Loucy (cell line): ENCODE measurements around the gene CCDC6.

ENCODE experiments used
- H2AFZ ChIP-seq: fragments of 200-600 bp; sonication (generic); 2 replicates; pipeline ENCODE4 v1.6.0; 2016; ENCODE audit warnings: antibody characterized with exemption, mild to moderate bottlenecking, low read length, moderate library complexity
- H3F3A ChIP-seq: fragments of 200-600 bp; 2 replicates; pipeline ENCODE4 v1.6.0; 2016; ENCODE audit warnings: antibody characterized with exemption, low read depth, mild to moderate bottlenecking
- H3K27me3 ChIP-seq: fragments of 200-600 bp; sonication (generic); 2 replicates; pipeline ENCODE4 v1.6.1; 2014; ENCODE audit warnings: low read length, mild to moderate bottlenecking; ENCODE audit not compliant: insufficient read depth, poor library complexity, severe bottlenecking
- H3K36me3 ChIP-seq: fragments of 200-600 bp; sonication (generic); 2 replicates; pipeline ENCODE4 v1.6.1; 2016; ENCODE audit warnings: low read length; ENCODE audit not compliant: insufficient read depth
- H3K4me1 ChIP-seq: fragments of 200-600 bp; sonication (generic); 2 replicates; pipeline ENCODE4 v1.5.1; 2014; ENCODE audit warnings: low read length, mild to moderate bottlenecking; ENCODE audit not compliant: insufficient read depth, poor library complexity, severe bottlenecking
- H3K4me2 ChIP-seq: fragments of 200-600 bp; sonication (generic); 2 replicates; pipeline ENCODE4 v1.6.0; 2014; ENCODE audit warnings: antibody characterized with exemption, low read length, low read depth, mild to moderate bottlenecking; ENCODE audit not compliant: poor library complexity, severe bottlenecking
- H3K4me3 ChIP-seq: fragments of 200-600 bp; sonication (generic); 2 replicates; pipeline ENCODE4 v1.5.1; 2014; ENCODE audit warnings: low read length, mild to moderate bottlenecking, mixed read lengths; ENCODE audit not compliant: poor library complexity, severe bottlenecking
- H3K79me2 ChIP-seq: fragments of 200-600 bp; sonication (generic); 2 replicates; pipeline ENCODE4 v1.6.1; 2014; ENCODE audit warnings: low read length; ENCODE audit not compliant: insufficient read depth
- H3K9ac ChIP-seq: fragments of 200-600 bp; sonication (generic); 2 replicates; pipeline ENCODE4 v1.6.0; 2014; ENCODE audit warnings: mild to moderate bottlenecking, low read depth, low read length, moderate library complexity; ENCODE audit not compliant: poor library complexity, severe bottlenecking
- H3K9me2 ChIP-seq: fragments of 200-600 bp; sonication (generic); replicated peaks from 2 replicates; pipeline ENCODE4 v1.6.1; 2016; ENCODE audit warnings: low read depth, low read length, mixed read lengths
- H3K9me3 ChIP-seq: fragments of 200-600 bp; sonication (generic); 2 replicates; pipeline ENCODE4 v1.6.1; 2014; ENCODE audit warnings: mild to moderate bottlenecking, antibody characterized with exemption, low read length, low read depth; ENCODE audit not compliant: insufficient read depth
- H4K20me1 ChIP-seq: fragments of 200-600 bp; sonication (generic); 2 replicates; pipeline ENCODE4 v1.6.0; 2014; ENCODE audit warnings: antibody characterized with exemption, low read length, mild to moderate bottlenecking; ENCODE audit not compliant: insufficient read depth, poor library complexity, severe bottlenecking
- EZH2phosphoT487 ChIP-seq: fragments of 200-600 bp; IDR thresholded peaks from 2 replicates; pipeline ENCODE4 v1.6.1; 2018; ENCODE audit warnings: antibody characterized with exemption, mild to moderate bottlenecking, moderate library complexity, borderline replicate concordance
- TF ChIP-seq, protein P1 (sequence below): fragments of 200-600 bp; sonication (generic); conservative IDR thresholded peaks from 2 replicates; pipeline ENCODE4 v1.5.1; 2014; ENCODE audit warnings: mild to moderate bottlenecking, antibody characterized with exemption, low read length

Gene CCDC6

DNA sequence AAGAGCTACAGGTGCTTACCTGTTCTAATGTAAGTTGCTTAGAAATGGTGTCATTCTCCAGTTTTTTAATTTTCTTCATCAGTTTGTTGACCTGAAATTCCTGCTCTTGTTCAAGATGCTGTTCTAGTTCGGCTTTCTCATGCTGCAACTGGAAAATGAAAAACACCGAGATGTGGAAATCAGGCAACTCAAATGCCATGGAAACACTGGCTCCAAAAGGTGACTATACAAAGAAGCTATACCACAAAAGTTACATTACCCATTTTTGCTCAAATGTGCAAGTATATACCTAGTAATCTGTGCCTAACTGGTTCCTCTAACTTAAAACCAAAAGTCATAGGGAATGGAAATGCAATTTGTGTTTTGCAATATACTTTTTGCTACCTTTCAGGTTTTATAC, 73.8 kb downstream of the CCDC6 start:
- Histone ChIP-seq H3K4me1 (peaks cover 52% of the 10 kb centered on the region), H3K9me2 (no peaks in the 10 kb centered on the region), H3K9ac (peak overlapping the region; percentile 16), H3K36me3 (peaks cover 26% of the 10 kb centered on the region; the same call in 1 of the 2 replicates), H3F3A (no peaks in the 10 kb centered on the region), H4K20me1 (no peaks in the 10 kb centered on the region), H3K4me3 (peak overlapping the region; percentile 50), H3K4me2 (peak overlapping the region; percentile 63), H3K9me3 (no peaks in the 10 kb centered on the region), H3K27me3 (no peaks in the 10 kb centered on the region), H2AFZ (no peak overlapping the region), H3K79me2 (peaks cover 18% of the 10 kb centered on the region; the same call in 1 of the 2 replicates)
- TF ChIP-seq, protein P1, sequence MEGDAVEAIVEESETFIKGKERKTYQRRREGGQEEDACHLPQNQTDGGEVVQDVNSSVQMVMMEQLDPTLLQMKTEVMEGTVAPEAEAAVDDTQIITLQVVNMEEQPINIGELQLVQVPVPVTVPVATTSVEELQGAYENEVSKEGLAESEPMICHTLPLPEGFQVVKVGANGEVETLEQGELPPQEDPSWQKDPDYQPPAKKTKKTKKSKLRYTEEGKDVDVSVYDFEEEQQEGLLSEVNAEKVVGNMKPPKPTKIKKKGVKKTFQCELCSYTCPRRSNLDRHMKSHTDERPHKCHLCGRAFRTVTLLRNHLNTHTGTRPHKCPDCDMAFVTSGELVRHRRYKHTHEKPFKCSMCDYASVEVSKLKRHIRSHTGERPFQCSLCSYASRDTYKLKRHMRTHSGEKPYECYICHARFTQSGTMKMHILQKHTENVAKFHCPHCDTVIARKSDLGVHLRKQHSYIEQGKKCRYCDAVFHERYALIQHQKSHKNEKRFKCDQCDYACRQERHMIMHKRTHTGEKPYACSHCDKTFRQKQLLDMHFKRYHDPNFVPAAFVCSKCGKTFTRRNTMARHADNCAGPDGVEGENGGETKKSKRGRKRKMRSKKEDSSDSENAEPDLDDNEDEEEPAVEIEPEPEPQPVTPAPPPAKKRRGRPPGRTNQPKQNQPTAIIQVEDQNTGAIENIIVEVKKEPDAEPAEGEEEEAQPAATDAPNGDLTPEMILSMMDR, result no peak
- no peak for TF ChIP-seq EZH2phosphoT487

DNA sequence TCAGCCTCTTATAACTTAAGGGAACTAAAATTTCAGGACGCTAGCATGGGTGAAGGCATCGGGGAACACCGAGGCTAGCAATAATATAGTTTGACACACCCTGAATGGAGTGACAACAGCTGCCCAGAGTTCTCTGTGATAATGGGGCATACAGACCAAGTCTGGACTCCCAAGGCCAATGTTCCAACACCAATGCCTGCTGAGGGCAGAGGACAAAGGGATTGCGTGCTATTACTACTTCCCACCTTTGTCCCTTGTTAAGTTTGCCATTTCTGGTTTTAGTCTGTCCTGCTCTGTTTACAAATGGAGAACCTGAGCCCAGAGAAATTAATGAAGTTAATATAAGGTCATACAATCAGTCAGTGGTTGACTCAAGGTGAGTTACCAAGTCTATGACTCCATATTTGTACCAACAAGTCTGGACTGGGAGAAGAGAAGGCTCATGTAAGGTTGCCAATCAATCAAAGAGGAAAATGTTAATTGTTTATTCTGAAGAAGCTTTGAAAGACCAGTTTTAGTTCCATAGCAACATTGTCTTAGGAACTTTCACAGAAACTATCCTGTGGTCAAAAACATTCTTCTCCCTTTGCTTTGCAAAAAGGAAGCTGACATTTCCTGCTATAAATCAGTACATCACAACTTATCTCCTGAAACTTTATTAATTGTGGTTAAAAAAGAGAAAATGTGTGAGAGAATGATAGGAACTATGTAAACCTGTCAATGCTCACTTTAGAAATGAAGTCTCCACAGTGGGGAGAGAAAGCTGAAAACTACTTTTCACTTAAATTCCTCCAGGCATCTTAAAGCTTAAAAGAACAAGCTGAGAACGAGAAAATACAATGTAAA, 74.5 kb downstream of the CCDC6 start:
- Histone ChIP-seq H3K27me3 (no peaks in the 10 kb centered on the region), H3K36me3 (peaks cover 27% of the 10 kb centered on the region; the same call in 1 of the 2 replicates), H3K4me1 (peaks cover 52% of the 10 kb centered on the region), H2AFZ (no peak overlapping the region), H3F3A (no peaks in the 10 kb centered on the region), H4K20me1 (no peaks in the 10 kb centered on the region), H3K9me2 (no peaks in the 10 kb centered on the region), H3K79me2 (peaks cover 18% of the 10 kb centered on the region; the same call in 1 of the 2 replicates), H3K9ac (peak overlapping the region; percentile 16), H3K4me3 (peak overlapping the region; percentile 50), H3K4me2 (peak overlapping the region; percentile 63), H3K9me3 (no peaks in the 10 kb centered on the region)
- TF ChIP-seq, protein P1, result no peak
- no peak for TF ChIP-seq EZH2phosphoT487

DNA sequence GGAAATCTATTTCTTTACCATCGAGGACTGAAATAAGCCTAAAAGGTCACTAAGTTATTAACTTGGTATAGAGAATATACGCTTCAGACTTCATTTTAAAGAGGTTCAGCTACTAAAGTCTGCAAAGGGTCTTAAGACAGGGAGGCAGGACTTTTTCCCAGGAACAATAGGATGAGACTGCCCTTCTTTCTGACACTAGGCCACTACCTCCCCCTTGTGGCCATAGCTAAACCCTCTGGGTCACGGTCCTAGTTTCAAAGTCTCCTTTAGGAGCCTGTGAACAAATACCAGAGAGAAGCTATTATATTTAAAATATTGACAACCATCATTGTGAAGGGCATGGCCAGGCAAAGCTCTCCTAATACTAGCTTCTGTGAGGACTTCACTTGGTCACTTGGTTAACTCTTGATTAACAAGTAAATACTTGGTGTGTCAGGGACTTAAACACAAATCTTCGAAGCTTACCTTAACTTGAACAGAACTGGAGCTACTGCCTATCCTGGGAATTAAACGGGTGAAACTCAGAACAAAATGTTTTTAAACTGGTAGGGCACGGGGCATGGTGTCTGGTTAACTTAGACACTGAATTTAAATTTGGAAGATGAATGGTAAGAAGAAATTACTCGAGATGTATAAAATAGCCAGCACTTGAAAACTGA, 75.6 kb downstream of the CCDC6 start:
- Histone ChIP-seq H3K4me2 (peak overlapping the region; percentile 63), H3K36me3 (peaks cover 32% of the 10 kb centered on the region; the same call in 1 of the 2 replicates), H4K20me1 (no peaks in the 10 kb centered on the region), H3K9me3 (no peaks in the 10 kb centered on the region), H3K9me2 (no peaks in the 10 kb centered on the region), H2AFZ (no peak overlapping the region), H3K4me3 (no peak overlapping the region), H3F3A (no peaks in the 10 kb centered on the region), H3K79me2 (peaks cover 22% of the 10 kb centered on the region; the same call in 1 of the 2 replicates), H3K4me1 (peaks cover 51% of the 10 kb centered on the region), H3K27me3 (no peaks in the 10 kb centered on the region), H3K9ac (no peak overlapping the region)
- TF ChIP-seq, protein P1, result peak; percentile 92
- no peak for TF ChIP-seq EZH2phosphoT487
